GM10266 (cell line): ENCODE measurements around the gene NPHP4.

Experiments
- DNase-seq: peaks from one replicate; pipeline ENCODE4 v3.0.0; 2012; ENCODE audit errors: extremely low spot score
- TF ChIP-seq, protein P1 (sequence below): IDR thresholded peaks from 2 replicates; pipeline ENCODE4 v1.5.1; 2012; ENCODE audit warnings: mild to moderate bottlenecking, low read depth; ENCODE audit not compliant: control insufficient read depth, insufficient read depth; ENCODE audit errors: missing control alignments

NPHP4 gene

DNA sequence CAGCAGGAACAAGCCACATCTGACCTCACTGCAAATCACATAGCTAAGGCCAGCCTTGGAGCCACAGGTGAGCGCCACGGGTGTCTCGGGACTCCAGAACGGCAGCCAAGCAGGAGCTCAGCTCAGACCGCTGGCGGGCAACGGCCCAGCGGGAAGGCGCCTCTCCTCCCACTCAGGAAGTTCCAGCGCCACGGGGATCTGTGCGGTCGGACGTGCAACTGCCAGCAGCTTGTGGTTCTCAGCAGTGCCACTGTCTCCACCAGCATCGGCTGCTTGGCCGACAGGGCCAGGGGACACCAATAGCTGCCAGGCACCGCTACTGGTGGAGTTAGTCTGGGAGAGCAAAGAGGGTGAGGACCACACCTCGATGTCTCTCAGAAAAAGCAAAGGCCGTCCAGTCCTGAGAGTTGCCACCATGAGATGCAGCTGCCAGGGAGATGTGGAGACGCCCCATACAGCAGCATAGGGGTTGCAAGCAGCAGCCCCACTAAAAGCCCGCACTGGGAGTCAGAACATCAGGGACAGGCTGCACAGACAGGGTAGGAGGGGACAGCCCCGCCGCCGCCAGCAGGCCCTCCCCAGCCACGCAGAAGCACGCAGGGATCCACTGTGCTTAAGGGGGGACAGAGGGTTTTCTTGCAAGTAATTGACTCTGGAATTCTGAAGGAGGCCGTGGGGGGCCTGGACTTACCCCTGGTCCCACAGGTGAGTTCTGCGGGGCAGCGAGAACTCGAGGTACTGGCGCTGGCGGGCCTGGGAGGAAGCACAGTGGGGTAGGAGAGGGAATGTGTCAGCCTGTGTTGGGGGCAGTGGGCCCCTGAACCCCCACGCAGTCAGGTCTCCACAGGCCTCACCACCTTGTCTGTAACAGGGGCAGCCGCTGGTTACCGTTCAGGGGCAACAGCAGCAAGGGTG is 83.5 kb downstream of the NPHP4 start:
- TF ChIP-seq, protein P1, sequence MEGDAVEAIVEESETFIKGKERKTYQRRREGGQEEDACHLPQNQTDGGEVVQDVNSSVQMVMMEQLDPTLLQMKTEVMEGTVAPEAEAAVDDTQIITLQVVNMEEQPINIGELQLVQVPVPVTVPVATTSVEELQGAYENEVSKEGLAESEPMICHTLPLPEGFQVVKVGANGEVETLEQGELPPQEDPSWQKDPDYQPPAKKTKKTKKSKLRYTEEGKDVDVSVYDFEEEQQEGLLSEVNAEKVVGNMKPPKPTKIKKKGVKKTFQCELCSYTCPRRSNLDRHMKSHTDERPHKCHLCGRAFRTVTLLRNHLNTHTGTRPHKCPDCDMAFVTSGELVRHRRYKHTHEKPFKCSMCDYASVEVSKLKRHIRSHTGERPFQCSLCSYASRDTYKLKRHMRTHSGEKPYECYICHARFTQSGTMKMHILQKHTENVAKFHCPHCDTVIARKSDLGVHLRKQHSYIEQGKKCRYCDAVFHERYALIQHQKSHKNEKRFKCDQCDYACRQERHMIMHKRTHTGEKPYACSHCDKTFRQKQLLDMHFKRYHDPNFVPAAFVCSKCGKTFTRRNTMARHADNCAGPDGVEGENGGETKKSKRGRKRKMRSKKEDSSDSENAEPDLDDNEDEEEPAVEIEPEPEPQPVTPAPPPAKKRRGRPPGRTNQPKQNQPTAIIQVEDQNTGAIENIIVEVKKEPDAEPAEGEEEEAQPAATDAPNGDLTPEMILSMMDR = no peak
- DNase-seq = no peak

GRCh38 chr1:5907966-5908365 is 84.3 kb downstream of the NPHP4 start:
- DNase-seq = no peak
- TF ChIP-seq, protein P1 = no peak

GRCh38 chr1:5907386-5907785 is 84.8 kb downstream of the NPHP4 start:
- DNase-seq = no peak
- TF ChIP-seq, protein P1 = no peak

DNA sequence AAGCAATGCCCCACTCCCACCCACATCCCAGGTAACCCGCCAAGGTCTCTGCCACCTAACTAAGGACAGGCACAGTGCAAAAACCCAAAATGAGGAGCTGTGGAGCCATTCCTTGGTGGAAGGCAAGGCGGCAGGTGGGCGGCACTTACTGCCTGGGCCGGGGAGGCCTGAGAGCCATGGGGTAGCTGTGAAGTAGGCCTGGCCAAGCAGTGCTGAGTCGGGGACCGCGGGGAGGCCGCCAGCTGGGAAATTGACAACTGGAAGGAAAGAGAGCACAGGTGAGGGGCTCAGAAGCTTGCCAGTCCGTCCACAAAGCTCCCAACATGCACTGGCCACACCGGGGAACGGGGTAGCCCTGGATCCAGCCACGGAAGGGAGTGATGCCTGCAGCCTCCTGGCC is 85.3 kb downstream of the NPHP4 start:
- DNase-seq = no peak
- TF ChIP-seq, protein P1 = no peak

GRCh38 chr1:5906116-5906515 is 86.1 kb downstream of the NPHP4 start:
- DNase-seq = no peak
- TF ChIP-seq, protein P1 = no peak

DNA sequence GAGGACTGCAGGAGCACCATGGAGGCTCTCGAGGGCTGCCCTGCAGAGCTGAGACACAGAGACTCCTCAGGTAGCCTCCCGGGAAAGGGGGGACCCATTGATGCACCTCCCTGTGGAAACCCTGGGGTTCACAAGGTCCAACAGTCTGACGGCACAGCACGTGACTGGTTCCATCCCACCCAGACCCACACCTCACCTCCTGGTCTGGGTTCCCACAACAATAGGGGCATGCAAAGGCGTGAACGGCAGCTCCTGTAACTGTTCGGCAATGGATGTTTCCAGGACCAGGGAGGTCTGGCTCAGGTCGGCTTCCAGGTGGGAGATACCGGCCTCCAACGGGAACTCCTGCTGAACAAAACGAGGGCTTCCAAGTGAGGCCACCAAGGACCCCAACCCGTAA is 86.8 kb downstream of the NPHP4 start:
- TF ChIP-seq, protein P1 = no peak
- no peak for DNase-seq

DNA sequence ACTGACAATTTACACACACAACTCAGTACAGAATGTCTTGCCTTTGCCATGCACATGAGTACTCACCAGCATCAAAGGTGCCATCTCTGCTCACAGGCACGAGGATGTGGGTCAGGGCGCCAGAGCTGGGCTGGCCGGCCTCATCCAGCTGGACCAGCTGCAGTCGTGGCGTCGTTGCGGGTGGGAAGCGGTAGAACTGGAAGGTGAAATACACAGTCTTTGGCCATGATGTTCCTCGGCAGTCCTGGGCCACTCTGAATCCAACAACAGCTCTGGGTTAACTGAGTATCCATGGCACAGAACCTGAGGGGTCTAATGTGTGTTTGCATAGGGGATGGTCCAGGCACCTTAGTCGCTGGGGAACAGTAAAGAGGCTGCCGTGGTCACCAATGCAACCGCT is 87.7 kb downstream of the NPHP4 start:
- TF ChIP-seq, protein P1 = no peak
- DNase-seq = no peak
